IMR-90 (cell line): ENCODE measurements around the gene GPC6. TPM values are rescaled to one million over a fixed set of nuclear protein-coding genes. Genes with fewer than 3 reads are reported as not detected.

Source experiments
- ATAC-seq: fragments of 200-7000 bp; cut with Tn5 transposase; 2 replicates; pipeline ENCODE4 v1.9.1; 2020; ENCODE audit warnings: low read depth, mild to moderate bottlenecking, moderate library complexity
- BruUV-seq: library from RNA; stranded (reverse); fragments of 400-500 nt; replicated peaks from 2 replicates; lab custom pipeline; 2021; lab: Mats Ljungman, UMichigan
- CTCF ChIA-PET: fragments of 300-600 bp; formaldehyde crosslinking; extraction: SDS; loops from one replicate; lab custom pipeline; 2021; ENCODE audit warnings: antibody characterized with exemption; lab: Yijun Ruan, JAX
- POLR2A ChIA-PET: fragments of 300-600 bp; sonication (Branson Sonifier 250); formaldehyde crosslinking; loops from one replicate; lab custom pipeline; 2022; ENCODE audit warnings: antibody characterized with exemption; ENCODE audit not compliant: unreplicated experiment; lab: Charles Lee
- DNase-seq: peaks from one replicate; pipeline ENCODE4 v3.0.0; 2013
- H2AFZ ChIP-seq: replicated peaks from 2 replicates; pipeline ENCODE3; 2013; ENCODE audit warnings: low read length, mild to moderate bottlenecking; ENCODE audit not compliant: poor library complexity
- H2AK5ac ChIP-seq: 2 replicates; pipeline ENCODE4 v1.6.1; 2013; ENCODE audit warnings: low read depth, low read length, inconsistent platforms
- H2AK9ac ChIP-seq: replicated peaks from 2 replicates; pipeline ENCODE3; 2013; ENCODE audit warnings: mild to moderate bottlenecking, low read depth, low read length, moderate library complexity; ENCODE audit not compliant: poor library complexity
- H2BK120ac ChIP-seq: 2 replicates; pipeline ENCODE4 v1.6.1; 2013; ENCODE audit warnings: low read depth, low read length, inconsistent platforms
- H2BK15ac ChIP-seq: 3 replicates; pipeline ENCODE4 v1.6.1; 2013; ENCODE audit warnings: low read depth, low read length, inconsistent platforms
- H2BK20ac ChIP-seq: 2 replicates; pipeline ENCODE4 v1.6.1; 2013; ENCODE audit warnings: low read depth, mild to moderate bottlenecking, inconsistent platforms, low read length, moderate library complexity
- H2BK5ac ChIP-seq: 2 replicates; pipeline ENCODE4 v1.6.1; 2013; ENCODE audit warnings: mild to moderate bottlenecking, low read depth, low read length, inconsistent platforms; ENCODE audit not compliant: poor library complexity, severe bottlenecking
- H3K14ac ChIP-seq: replicated peaks from 2 replicates; pipeline ENCODE4 v1.6.1; 2013; ENCODE audit warnings: low read depth, low read length, inconsistent platforms
- H3K18ac ChIP-seq: 2 replicates; pipeline ENCODE4 v1.6.1; 2013; ENCODE audit warnings: low read depth, low read length, control low read depth
- H3K23ac ChIP-seq: 2 replicates; pipeline ENCODE4 v1.6.1; 2013; ENCODE audit warnings: low read depth, low read length, inconsistent platforms
- H3K27ac ChIP-seq: 2 replicates; pipeline ENCODE4 v1.5.1; 2013; ENCODE audit warnings: mild to moderate bottlenecking, control low read depth, low read length; ENCODE audit not compliant: insufficient read depth
- H3K27me3 ChIP-seq: 2 replicates; pipeline ENCODE4 v1.6.1; 2013; ENCODE audit warnings: low read length; ENCODE audit not compliant: control insufficient read depth, insufficient read depth
- H3K36me3 ChIP-seq: 2 replicates; pipeline ENCODE4 v1.6.1; 2013; ENCODE audit warnings: low read length, mixed read lengths; ENCODE audit not compliant: control insufficient read depth, insufficient read depth
- H3K4ac ChIP-seq: 2 replicates; pipeline ENCODE4 v1.6.1; 2013; ENCODE audit warnings: low read depth, low read length, inconsistent platforms
- H3K4me1 ChIP-seq: 2 replicates; pipeline ENCODE4 v1.6.1; 2013; ENCODE audit warnings: low read length, mixed read lengths; ENCODE audit not compliant: control insufficient read depth, insufficient read depth
- H3K4me2 ChIP-seq: 2 replicates; pipeline ENCODE4 v1.6.1; 2013; ENCODE audit warnings: low read depth, mild to moderate bottlenecking, control low read depth, low read length, moderate library complexity
- H3K4me3 ChIP-seq: 2 replicates; pipeline ENCODE4 v1.5.1; 2013; ENCODE audit warnings: low read depth, mild to moderate bottlenecking, control low read depth, low read length, moderate library complexity; ENCODE audit not compliant: insufficient read depth
- H3K56ac ChIP-seq: 2 replicates; pipeline ENCODE4 v1.6.1; 2013; ENCODE audit warnings: low read length, inconsistent platforms; ENCODE audit not compliant: insufficient read depth; ENCODE audit errors: extremely low read depth
- H3K79me1 ChIP-seq, 2 experiments: 2 replicates each; pipeline ENCODE4 v1.6.1; 2013; ENCODE audit warnings: low read length in 2 of 2, inconsistent platforms in 1 of 2, low read depth in 1 of 2
- H3K9ac ChIP-seq: 2 replicates; pipeline ENCODE4 v1.6.1; 2013; ENCODE audit warnings: low read depth, low read length, control low read depth
- H3K9me1 ChIP-seq: 2 replicates; pipeline ENCODE4 v1.6.1; 2013; ENCODE audit warnings: low read length, inconsistent platforms; ENCODE audit not compliant: insufficient read depth
- H3K9me3 ChIP-seq: 2 replicates; pipeline ENCODE4 v1.6.1; 2013; ENCODE audit warnings: low read length; ENCODE audit not compliant: control insufficient read depth, insufficient read depth
- H4K20me1 ChIP-seq: 2 replicates; pipeline ENCODE4 v1.6.1; 2013; ENCODE audit warnings: low read length, inconsistent platforms; ENCODE audit not compliant: insufficient read depth
- H4K5ac ChIP-seq: 2 replicates; pipeline ENCODE4 v1.6.1; 2013; ENCODE audit warnings: mild to moderate bottlenecking, low read depth, low read length, control low read depth
- H4K8ac ChIP-seq, 2 experiments: 2 replicates each; pipeline ENCODE4 v1.6.1; 2013; ENCODE audit warnings: low read depth in 2 of 2, low read length in 2 of 2, control low read depth in 1 of 2, inconsistent platforms in 1 of 2
- H4K91ac ChIP-seq: 2 replicates; pipeline ENCODE4 v1.6.1; 2013; ENCODE audit warnings: low read depth, low read length, inconsistent platforms; ENCODE audit not compliant: insufficient read depth
- CEBPB ChIP-seq: IDR thresholded peaks from 2 replicates; pipeline ENCODE4 v1.6.1; 2012; ENCODE audit warnings: low read depth, low read length, improper control_type of control experiment
- CHD1 ChIP-seq: IDR thresholded peaks from 2 replicates; pipeline ENCODE4 v1.6.1; 2012; ENCODE audit warnings: low read depth, low read length, improper control_type of control experiment
- FOS ChIP-seq: fragments of 150-350 bp; IDR thresholded peaks from 2 replicates; pipeline ENCODE4 v1.6.1; 2016; ENCODE audit warnings: low read depth, low read length
- MAFK ChIP-seq: IDR thresholded peaks from 2 replicates; pipeline ENCODE4 v1.6.1; 2012; ENCODE audit warnings: low read depth, low read length, improper control_type of control experiment
- MXI1 ChIP-seq: IDR thresholded peaks from 2 replicates; pipeline ENCODE4 v1.6.1; 2012; ENCODE audit warnings: low read depth, mild to moderate bottlenecking, low read length, moderate library complexity, borderline replicate concordance
- RAD21 ChIP-seq: IDR thresholded peaks from 2 replicates; pipeline ENCODE4 v1.6.1; 2012; ENCODE audit warnings: low read length, improper control_type of control experiment
- SMC3 ChIP-seq: fragments of 150-350 bp; IDR thresholded peaks from 2 replicates; pipeline ENCODE4 v1.6.1; 2016; ENCODE audit warnings: low read depth, mild to moderate bottlenecking, antibody characterized with exemption, low read length, moderate library complexity
- WGBS, 2 experiments: methylation state at CpG; one replicate each; pipeline versions ENCODE4 v1.1.5 to v1.1.7; 2013; ENCODE audit warnings: missing lambda C conversion rate in 2 of 2; ENCODE audit not compliant: insufficient read length in 1 of 2; ENCODE audit errors: extremely low coverage in 2 of 2; 5-methylcytosine and 5-hydroxymethylcytosine counted together
- dilution Hi-C: fragments of 300-500 bp; cut with HindIII; formaldehyde crosslinking; loops from one replicate; pipeline ENCODE4 v1.14.3; 2018; ENCODE audit warnings: low sequenced_read_pairs; ENCODE audit not compliant: unreplicated experiment
- in situ Hi-C: fragments of 300-500 bp; cut with MboI; formaldehyde crosslinking; loops from 3 replicates; pipeline ENCODE4 v1.14.3; 2019; ENCODE audit warnings: low sequenced_read_pairs, inconsistent platforms, mixed read lengths
- intact Hi-C: fragments of 100-400 bp; cut with micrococcal nuclease; formaldehyde crosslinking; loops from 2 replicates; pipeline ENCODE4 v1.10.0; 2022
- polyA plus RNA-seq, 3 experiments: library from polyadenylated mRNA; depleted of rRNA; stranded (reverse); fragments of >200 nt; gene quantifications; 2 replicates each; pipeline ENCODE4 v1.2.3, GENCODE V29; 2012; ENCODE audit warnings: low replicate concordance in 1 of 3
- total RNA-seq: library from RNA; depleted of rRNA; stranded (reverse); fragments of >200 nt; gene quantifications from 2 replicates; pipeline ENCODE4 v1.2.3, GENCODE V29; 2012
- TF ChIP-seq, protein P1 (sequence below): conservative IDR thresholded peaks from 2 replicates; pipeline ENCODE4 v1.5.1; 2012; ENCODE audit warnings: mild to moderate bottlenecking, low read depth, low read length, improper control_type of control experiment

GPC6 gene
- total and polyA plus RNA-seq, 2 of the 4 experiments (the other 2 are of a cell fraction), result 14.9 to 39.4 TPM

DNA sequence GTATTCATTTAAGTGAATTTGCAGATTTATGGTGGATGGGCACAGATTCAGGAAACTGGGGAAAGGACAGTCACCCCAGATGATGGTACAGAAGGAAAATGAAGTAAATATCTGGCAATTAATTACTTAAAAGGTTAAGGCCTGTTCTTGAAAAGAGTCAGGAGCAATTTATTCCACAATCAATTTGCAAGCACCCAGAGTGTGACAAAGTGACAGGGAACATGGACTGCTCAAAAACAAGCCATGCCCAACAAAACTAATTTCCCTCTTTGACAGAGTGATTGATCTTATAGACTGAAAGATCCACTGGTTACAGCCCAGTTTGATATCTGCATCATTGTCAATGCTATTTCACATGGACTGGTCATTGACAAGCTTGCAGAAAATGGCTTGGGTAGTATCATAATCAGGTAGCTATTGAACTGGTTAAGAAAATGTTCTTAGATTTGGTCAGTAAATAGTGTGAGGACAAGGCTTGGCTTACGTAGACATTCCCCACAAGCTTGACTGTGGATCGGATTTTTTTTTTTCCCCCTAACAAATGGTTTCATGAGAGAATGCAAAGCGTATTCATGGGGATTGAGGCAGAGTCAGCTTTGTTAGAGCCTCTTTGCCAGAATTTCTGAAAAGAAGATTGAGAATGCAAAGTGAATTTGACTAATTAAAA lies 584.6 kb downstream of the GPC6 start:
- Histone ChIP-seq H2AFZ (no peak overlapping the region), H3K27me3 (no peaks in the 10 kb centered on the region), H3K27ac (no peak overlapping the region), H4K8ac (no peak overlapping the region), H3K14ac (no peak overlapping the region), H4K20me1 (no peaks in the 10 kb centered on the region), H3K4ac (no peak overlapping the region), H3K18ac (no peak overlapping the region), H3K9me1 (no peaks in the 10 kb centered on the region), H3K23ac (no peak overlapping the region), H3K4me2 (no peak overlapping the region), H3K36me3 (no peaks in the 10 kb centered on the region), H2BK15ac (no peak overlapping the region), H2AK9ac (no peak overlapping the region), H3K56ac (no peak overlapping the region), H4K5ac (no peak overlapping the region), H2BK120ac (no peak overlapping the region), H2BK5ac (no peak overlapping the region), H3K79me1 (no peaks in the 10 kb centered on the region), H3K4me1 (no peaks in the 10 kb centered on the region), H3K9ac (no peak overlapping the region), H3K9me3 (no peaks in the 10 kb centered on the region), H2BK20ac (no peak overlapping the region), H4K91ac (no peak overlapping the region), H2AK5ac (no peak overlapping the region), H3K4me3 (no peak overlapping the region)
- intact Hi-C loops (no loop called here), dilution Hi-C loops (no loop called here), in situ Hi-C loops (no loop called here)
- no peak for ATAC-seq
- no TSS peak for BruUV-seq
- WGBS, 2 experiments, result no CpG with 5 or more reads among the region's 3 CpGs
- POLR2A ChIA-PET, result no interaction called here
- CTCF ChIA-PET, result no interaction called here
- DNase-seq, result no peak
- no peak for TF ChIP-seq FOS
- no peak for TF ChIP-seq SMC3
- TF ChIP-seq CHD1, result no peak
- no peak for TF ChIP-seq RAD21
- TF ChIP-seq, protein P1, sequence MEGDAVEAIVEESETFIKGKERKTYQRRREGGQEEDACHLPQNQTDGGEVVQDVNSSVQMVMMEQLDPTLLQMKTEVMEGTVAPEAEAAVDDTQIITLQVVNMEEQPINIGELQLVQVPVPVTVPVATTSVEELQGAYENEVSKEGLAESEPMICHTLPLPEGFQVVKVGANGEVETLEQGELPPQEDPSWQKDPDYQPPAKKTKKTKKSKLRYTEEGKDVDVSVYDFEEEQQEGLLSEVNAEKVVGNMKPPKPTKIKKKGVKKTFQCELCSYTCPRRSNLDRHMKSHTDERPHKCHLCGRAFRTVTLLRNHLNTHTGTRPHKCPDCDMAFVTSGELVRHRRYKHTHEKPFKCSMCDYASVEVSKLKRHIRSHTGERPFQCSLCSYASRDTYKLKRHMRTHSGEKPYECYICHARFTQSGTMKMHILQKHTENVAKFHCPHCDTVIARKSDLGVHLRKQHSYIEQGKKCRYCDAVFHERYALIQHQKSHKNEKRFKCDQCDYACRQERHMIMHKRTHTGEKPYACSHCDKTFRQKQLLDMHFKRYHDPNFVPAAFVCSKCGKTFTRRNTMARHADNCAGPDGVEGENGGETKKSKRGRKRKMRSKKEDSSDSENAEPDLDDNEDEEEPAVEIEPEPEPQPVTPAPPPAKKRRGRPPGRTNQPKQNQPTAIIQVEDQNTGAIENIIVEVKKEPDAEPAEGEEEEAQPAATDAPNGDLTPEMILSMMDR, result no peak
- no peak for TF ChIP-seq MAFK
- no peak for TF ChIP-seq MXI1
- no peak for TF ChIP-seq CEBPB
